GM10847 (cell line): Measurements from ENCODE around the gene EVL.

Experiments used
- POLR2A ChIP-seq: IDR thresholded peaks from 2 replicates; pipeline ENCODE4 v1.6.1; 2011; ENCODE audit not compliant: insufficient read length; ENCODE audit errors: extremely low read depth

Gene EVL

DNA sequence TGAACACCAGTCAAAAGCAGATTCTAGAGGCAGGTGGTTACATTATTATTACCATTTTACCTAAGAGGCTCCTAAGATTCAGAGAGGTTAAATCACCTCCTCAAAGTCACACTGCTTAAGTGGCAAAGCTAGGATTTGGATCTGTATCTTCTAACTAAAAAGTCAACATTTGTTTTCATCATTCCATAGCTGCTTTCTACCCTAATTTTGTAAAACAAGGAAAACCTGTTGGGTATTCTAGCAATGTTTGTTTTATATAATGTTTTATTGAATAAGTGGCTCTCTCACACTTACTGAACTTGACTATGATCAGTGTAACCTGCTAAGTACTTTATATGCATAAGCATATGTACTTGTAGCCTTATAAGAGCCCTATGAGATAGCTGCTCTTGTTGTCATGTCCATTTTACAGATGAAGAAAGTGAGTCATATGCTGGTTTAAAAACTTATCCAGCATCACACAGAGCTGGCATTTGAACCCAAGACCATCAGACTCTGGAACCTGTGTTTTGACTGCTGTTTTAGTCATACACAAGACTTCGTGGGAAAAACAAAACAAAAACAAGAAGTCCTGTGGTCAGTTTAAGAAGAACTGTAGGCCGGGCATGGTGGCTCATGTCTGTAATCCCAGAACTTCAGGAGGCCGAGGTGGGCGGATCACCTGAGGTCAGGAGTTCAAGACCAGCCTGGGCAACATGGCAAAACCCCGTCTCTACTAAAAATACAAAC is 31.7 kb upstream of the EVL start:
- TF ChIP-seq POLR2A = no peak

DNA sequence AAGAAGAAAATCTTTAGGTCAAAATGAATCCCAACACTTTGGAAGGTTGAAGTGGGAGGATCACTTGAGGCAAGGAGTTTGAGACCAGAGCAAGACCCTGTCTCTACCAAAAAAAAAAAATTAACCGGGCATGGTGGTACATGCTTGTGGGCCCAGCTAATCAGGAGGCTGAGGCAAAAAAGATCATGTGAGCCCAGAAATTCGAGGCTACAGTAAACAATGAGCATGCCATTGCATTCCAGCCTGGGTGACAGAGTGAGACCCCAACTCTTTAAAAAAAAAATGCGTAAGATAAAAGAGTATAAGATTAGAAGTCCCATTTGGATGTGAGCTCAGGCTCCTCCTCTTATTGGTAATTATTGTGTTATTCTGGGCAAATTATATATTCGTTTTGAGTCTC is 30.8 kb upstream of the EVL start:
- TF ChIP-seq POLR2A = no peak

DNA sequence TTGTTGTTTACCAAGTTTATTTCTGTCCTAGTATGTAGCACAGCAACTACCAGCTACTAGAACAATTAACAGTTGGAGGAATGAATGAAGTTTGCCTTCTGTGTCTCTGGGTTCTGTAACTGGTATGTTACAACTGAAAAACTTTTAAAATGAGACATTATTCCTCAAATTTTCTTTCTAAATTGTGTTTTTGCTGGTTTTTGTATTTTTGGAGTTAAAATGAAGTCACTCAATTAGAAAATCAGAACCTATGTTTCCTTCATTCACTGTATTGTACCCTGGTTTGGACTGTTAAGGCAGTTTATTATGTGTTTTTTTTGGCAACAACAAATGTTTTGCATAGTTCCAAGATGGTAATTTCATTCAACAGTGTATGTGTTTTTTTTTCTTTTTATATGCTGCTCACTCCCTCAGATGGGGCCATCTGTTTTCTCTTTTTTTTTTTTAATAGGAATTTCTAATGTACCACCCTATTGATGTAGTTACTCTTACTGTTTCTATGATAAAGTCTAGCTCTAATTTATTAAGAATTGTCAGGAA is 30.2 kb upstream of the EVL start:
- TF ChIP-seq POLR2A = no peak

DNA sequence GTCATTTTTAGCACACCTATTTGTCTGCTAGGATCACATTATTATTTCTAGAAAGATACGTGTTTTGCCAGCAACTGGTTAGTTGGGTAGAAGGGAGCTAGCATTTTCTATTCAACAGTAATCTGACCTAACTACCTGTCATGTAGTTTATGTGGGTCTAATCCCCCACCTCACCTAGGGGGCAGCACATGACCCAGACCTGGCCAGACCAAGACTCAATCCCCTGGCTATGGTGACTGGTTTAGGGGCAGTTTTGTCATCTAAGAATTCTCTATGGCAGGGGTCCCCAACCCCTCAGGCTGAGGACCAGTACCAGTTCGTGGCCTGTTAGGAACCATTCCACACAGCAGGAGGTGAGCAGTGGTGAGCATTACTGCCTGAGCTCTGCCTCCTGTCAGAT is 29.5 kb upstream of the EVL start:
- TF ChIP-seq POLR2A = no peak

DNA sequence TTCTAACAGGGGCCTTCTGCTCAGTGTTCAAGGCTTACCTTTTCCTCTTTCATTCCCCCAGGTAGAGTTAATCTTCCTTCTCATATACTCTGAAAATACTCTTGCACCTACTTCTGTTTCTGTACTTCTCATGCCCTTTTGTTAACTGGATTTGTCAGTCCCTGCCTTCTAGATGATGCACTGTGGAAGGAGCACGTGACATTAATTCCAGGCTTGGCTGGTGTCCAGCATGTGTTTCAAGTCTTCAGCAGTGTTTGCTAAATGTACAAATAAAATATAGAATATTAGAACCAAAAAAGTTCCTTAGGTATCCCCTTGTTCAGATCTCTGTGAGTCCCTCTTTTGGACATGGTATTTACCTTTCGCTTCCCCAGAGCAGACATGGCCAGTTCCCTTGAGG is 27.9 kb upstream of the EVL start:
- TF ChIP-seq POLR2A = no peak

DNA sequence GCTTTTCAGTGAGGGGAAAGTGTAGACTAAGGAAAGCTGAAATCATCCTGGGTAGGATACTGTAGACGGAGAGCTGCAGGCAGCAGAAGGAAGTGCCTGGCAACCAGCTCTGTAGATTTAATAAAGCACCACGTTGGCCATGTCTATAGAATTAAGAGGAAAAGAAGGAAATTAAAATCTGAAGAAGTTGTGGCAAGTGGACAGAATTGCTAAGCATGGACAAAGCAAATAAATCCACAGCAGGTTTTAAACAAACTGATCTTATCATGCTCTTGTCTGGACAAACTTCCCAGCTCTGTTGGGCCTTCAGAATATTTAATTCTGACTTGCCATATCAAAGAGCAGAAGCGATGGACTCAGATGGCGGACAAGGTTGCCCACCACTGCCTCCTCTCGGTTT is 27.2 kb upstream of the EVL start:
- no peak for TF ChIP-seq POLR2A

DNA sequence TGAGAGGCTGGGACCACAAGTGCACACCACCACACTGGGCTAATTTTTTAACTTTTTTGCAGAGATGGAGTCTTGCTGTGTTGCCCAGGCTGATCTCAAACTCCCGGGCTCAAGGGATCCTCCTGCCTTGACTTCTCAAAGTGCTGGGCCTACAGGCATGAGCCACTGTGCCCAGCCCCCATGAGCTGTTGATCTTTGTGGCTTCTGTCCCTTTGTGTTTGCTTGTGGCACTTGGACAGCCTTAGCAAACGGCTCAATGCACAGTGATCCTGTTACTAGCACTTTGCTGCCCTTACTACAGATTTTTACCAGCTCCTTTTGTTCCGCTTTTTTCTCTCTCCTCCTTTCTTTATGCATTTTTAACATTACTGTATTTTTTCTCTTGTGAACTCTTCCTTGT is 25.3 kb upstream of the EVL start:
- no peak for TF ChIP-seq POLR2A

DNA sequence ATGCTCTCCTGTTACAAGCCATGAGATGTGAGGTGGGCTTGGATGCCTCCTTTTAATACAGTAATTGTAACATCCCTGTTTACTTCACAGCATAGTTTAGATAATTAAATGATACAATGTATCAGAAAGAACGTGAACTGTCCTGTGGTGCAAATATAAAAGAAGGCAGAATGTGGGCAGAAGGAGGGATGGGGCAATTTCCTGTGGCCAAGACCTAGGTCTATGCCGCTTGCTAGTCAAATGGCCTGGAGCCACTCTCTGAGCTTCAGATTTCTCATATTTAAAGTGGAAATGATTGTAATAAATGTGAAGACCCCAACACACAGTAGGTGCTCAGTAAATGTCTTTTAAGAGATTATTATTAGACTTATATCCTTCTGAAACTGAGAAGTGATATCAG is 24.0 kb upstream of the EVL start:
- TF ChIP-seq POLR2A = no peak

DNA sequence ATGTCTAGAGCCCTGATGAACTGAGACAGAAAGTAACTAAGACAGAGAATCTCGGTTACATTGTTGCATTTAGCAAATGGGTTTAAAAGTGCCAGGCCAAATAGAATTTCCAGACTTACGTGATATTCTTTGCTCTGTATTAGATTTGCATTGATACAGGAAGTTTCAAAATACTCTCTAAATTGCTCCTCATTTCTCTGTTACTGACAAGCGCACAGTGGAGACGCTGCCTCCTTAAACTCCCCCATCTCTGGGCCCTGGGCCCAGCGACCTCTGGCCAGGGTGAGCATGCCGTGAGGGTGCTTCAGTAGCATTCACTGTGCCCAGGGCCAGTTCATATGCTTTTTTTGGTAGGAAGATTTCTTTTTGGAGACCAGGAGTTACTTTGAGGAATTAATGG is 22.9 kb upstream of the EVL start:
- TF ChIP-seq POLR2A = no peak

DNA sequence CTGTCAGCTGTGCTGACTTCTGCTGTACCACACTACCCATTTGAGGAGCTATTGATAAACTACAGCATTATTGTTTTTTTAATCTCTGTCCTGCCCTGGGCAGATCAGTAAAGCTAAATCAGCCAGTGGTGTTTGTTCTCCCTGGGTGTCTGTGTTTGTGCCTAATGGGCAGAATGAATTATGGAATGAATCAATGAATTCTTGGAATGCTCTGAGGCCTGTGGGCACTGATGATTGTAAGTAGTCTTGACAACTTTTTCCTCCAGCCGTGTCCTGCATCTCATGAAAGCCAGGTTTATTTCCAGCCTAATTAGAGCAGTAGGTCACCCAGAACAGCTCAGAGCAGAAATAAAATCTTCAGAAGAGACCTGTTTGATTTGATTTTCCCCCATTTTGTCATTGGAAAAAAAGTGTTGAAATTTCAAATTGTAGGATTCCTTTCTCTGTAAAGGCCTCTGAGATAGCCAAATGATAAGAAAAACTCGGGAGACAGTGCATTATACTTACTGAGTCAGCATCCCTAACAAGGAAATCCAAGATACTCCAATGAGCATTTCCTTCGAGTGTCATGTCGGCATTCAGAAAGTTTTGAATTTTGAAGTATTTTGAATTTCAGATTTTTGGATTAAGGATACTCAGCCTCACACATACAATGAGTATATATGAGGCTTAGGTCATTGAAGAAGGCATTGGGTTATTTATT is 19.4 kb upstream of the EVL start:
- TF ChIP-seq POLR2A = no peak

DNA sequence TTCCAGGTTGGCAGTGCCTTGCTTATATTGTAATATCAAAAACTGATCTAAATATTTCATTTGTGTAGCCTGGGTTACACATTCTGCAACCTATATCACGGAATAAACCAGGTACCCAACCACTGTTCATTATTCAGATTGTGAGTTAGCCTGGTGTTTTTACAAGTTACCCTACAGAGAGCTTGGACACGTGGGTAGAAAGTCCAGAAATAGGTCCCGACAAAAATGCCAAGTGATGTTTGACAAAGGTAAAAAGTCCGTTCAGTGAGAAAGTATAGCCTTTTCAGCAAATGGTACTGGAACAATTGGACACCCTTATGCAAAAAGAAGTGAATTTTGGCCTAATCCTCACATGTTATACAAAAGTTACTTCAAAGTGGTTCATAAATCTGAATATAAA is 17.6 kb upstream of the EVL start:
- TF ChIP-seq POLR2A = no peak

DNA sequence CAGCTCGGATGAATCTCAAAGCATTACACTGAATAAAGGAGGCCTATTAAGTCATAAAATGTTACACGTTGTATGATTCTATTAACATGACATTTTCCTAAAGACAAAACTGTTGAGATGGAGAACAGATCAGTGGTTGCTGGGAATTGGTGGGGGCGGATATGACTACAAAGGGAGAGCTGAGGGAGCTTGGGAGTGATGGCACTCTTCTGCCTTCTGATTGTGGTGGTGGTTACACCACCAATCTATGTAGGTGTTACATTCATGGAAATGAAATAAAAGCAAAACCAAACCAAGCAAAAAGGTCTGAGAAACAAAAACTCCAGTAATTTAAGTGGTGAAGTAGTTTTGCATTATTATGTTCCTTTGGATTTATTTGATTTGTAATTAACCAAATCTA is 16.4 kb upstream of the EVL start:
- no peak for TF ChIP-seq POLR2A

DNA sequence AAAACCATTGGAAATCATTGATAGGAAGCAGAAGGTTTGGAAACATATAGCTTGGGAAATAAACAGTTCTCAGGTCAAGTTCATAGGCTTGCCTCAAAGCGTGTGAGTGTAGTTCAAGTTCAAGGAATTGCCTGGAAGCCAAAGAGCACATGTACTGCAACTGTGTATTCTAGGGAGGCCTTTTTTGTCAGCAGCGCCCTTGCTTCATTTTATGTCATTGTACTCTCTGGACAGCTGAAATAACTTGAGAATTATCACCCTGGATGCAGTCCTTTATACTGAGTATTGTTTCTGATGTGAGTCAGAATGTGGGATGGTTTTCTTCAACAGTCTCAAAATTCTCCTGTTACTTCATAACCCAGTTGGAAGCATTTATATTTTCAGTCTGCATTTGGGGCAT is 16.0 kb upstream of the EVL start:
- no peak for TF ChIP-seq POLR2A

DNA sequence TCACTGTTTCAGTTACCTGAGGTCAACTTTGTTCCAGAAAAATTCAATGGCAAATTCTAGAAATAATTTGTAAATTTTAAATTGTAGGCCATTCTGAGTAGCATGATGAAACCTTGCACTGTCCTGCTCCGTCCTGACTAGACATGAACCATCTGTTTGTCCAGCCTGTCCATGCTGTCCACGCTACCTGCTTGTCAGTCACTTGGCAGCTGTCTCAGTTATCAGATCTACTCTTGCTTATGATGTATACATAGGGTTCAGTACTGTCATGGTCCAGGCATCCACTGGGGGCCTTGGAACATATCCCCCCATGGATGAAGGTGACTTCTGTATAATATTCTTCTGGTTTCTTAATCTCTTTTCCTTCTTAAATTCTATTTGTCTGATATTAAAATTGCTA is 14.1 kb upstream of the EVL start:
- TF ChIP-seq POLR2A = no peak

DNA sequence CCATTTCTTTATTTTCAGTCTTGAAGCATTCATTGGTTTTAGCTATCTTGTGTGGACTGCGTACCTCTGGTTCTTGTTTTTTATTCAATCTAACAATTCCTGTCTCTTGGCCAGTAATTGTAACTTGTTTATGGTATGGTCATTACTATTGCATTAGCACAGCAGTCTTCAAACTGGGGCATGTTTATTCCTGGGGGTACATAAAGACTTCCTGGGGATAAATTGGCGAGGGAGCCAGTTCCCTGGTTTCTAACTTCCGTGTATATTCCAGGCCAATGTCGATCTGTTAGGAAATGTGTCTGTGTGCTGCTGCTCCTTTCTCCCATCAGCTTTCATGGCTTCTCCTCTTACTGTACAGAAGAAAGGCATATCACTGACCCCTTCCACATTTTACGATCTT is 13.7 kb upstream of the EVL start:
- TF ChIP-seq POLR2A = no peak

DNA sequence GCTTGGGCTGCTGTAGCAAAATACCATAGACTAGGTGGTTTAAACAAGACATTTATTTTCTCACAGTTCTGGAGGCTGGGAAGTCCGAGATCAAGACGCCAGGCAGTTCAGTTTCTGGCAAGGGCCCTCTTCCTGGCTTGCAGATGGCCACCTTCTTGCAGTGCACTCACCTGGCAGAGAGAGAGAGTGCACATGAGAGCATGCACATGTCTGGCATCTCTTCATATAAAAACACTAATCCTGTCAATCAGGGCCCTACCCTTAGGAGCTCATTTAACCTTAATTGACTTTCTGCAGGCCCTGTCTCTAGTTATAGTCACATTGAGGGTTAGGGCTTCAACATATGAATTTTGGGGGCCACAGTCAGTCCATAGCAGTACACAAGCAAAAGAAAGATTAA is 12.4 kb upstream of the EVL start:
- no peak for TF ChIP-seq POLR2A
